Kidney (tissue), 14 donors: ENCODE results near the gene KIF5A. TPM values are rescaled to one million over a fixed set of nuclear protein-coding genes. Genes with fewer than 3 reads are reported as not detected.

Experiments
- DNase-seq, 5 donors: peaks; one replicate each; pipeline ENCODE4 v3.0.0-alpha.2; 2013 to 2020
- FAIRE-seq: peaks from 2 replicates; lab custom pipeline; 2012; peaks lifted over from hg19 to GRCh38; lab: Jason Lieb, UNC
- H3K27ac ChIP-seq, 2 donors: one replicate each; pipeline ENCODE4 v1.7.0; 2013; ENCODE audit warnings: low read depth in 2 of 2, low read length in 2 of 2, inconsistent platforms in 1 of 2
- H3K27me3 ChIP-seq: one replicate; pipeline ENCODE4 v1.7.1; 2013; ENCODE audit warnings: low read length, inconsistent platforms; ENCODE audit not compliant: control insufficient read depth, insufficient read depth
- H3K36me3 ChIP-seq, 3 donors: one replicate each; pipeline versions ENCODE4 v1.7.0 to v1.7.1; 2013; ENCODE audit warnings: low read length in 3 of 3, control low read depth in 1 of 3, inconsistent platforms in 1 of 3; ENCODE audit not compliant: insufficient read depth in 3 of 3, control insufficient read depth in 2 of 3
- H3K4me1 ChIP-seq, 3 donors: one replicate each; pipeline versions ENCODE4 v1.7.0 to v1.7.1; 2013; ENCODE audit warnings: low read length in 3 of 3, inconsistent platforms in 1 of 3, low read depth in 1 of 3; ENCODE audit not compliant: control insufficient read depth in 2 of 3, insufficient read depth in 2 of 3
- H3K4me3 ChIP-seq, 3 donors: one replicate each; pipeline versions ENCODE4 v1.7.0 to v1.8.1; 2013; ENCODE audit warnings: low read length in 3 of 3, control low read depth in 1 of 3, inconsistent platforms in 1 of 3
- H3K9ac ChIP-seq, 3 donors: one replicate each; pipeline versions ENCODE4 v1.7.0 to v1.7.1; 2013; ENCODE audit warnings: low read length in 3 of 3, control low read depth in 1 of 3, inconsistent platforms in 1 of 3
- H3K9me3 ChIP-seq, 3 donors: one replicate each; pipeline versions ENCODE4 v1.7.0 to v1.7.1; 2013; ENCODE audit warnings: low read length in 3 of 3, control low read depth in 1 of 3, inconsistent platforms in 1 of 3; ENCODE audit not compliant: control insufficient read depth in 2 of 3, insufficient read depth in 1 of 3
- CTCF ChIP-seq: IDR thresholded peaks from 3 replicates; pipeline ENCODE4 v1.5.1; 2012; ENCODE audit warnings: mild to moderate bottlenecking, moderate library complexity, borderline replicate concordance; ENCODE audit not compliant: insufficient read depth; ENCODE audit errors: extremely low read depth
- intact Hi-C: fragments of 100-400 bp; cut with DNase I; formaldehyde crosslinking; loops from one replicate; pipeline ENCODE4 v1.11.1; 2022
- polyA plus RNA-seq: library from polyadenylated mRNA; stranded (reverse); fragments of 350-450 nt; fragmentation: Illumina TruSeq; extraction: RNeasy Lipid Tissue Mini Kit (QIAGEN cat#74804); gene quantifications from one replicate; pipeline ENCODE4 v1.2.3, GENCODE V29; 2014; ENCODE audit warnings: low read depth, low replicate concordance; ENCODE audit not compliant: insufficient read depth
- total RNA-seq: library from RNA; stranded (reverse); fragmentation: NEBNext Ultra II Directional; extraction: Animal tissue kit (Norgen Biotek cat#: 25700); gene quantifications from one replicate; pipeline ENCODE4 v1.2.1, GENCODE V29; 2021
- donor health status: control.
- donor health status: control.
- donor health status: control.
- donor health status: control.
- donor health status: control.
- donor health status: DM: yes; HTN: yes; CAD: no.
- donor health status: Normal renal cell carcinoma (clear cell type).

KIF5A gene
- total and polyA plus RNA-seq, 2 donors from 2014 or later, result 0.69 to 1.3 TPM

GRCh38 chr12:57611108-57611826 is 61.4 kb downstream of the KIF5A start, which contains the start of gene ARHGEF25:
TSS of gene ARHGEF25 (plus strand) at chr12:57611435. CDS start at chr12:57611895, 460 bp downstream.
- H3K9ac ChIP-seq, result peak within 1 kb of the TSS in 2 of 3 donors; percentile 17 to 58
- H3K27ac ChIP-seq, result peak within 1 kb of the TSS; percentile 63 to 84
- no peaks in the 10 kb centered on the region for H3K36me3 ChIP-seq
- intact Hi-C loops, result no loop called here
- TF ChIP-seq CTCF, result no peak
- no peaks in the 10 kb centered on the region for H3K27me3 ChIP-seq
- peak; percentile 76 to 94 (median 88) for DNase-seq
- FAIRE-seq, result no peak
- peak within 1 kb of the TSS; percentile 34 to 54 (median 53) for H3K4me3 ChIP-seq
- peaks cover 0 to 2% (median 0%) of the 10 kb centered on the region in 3 donors for H3K4me1 ChIP-seq
- no peaks in the 10 kb centered on the region for H3K9me3 ChIP-seq

GRCh38 chr12:57611827-57612710 is 62.2 kb downstream of the KIF5A start:
- Histone ChIP-seq H3K9ac (no peak overlapping the region), H3K4me1 (peaks cover 0 to 2% (median 0%) of the 10 kb centered on the region in 3 donors), H3K27me3 (no peaks in the 10 kb centered on the region), H3K9me3 (no peaks in the 10 kb centered on the region), H3K27ac (no peak overlapping the region), H3K36me3 (no peaks in the 10 kb centered on the region), H3K4me3 (peak overlapping the region in 2 of 3 donors; percentile 4 to 54)
- FAIRE-seq (no peak), DNase-seq (peak in 1 of 5 donors; percentile 56)
- no peak for TF ChIP-seq CTCF
- intact Hi-C loops, result no loop called here

- no peaks in the 10 kb centered on the region for H3K36me3 ChIP-seq
- H3K9ac ChIP-seq, result no peak overlapping the region
- peaks cover 0 to 2% (median 0%) of the 10 kb centered on the region in 3 donors for H3K4me1 ChIP-seq
- no peaks in the 10 kb centered on the region for H3K9me3 ChIP-seq
- DNase-seq (peak in 1 of 5 donors; percentile 46), FAIRE-seq (no peak)
- no peaks in the 10 kb centered on the region for H3K27me3 ChIP-seq
- no peak overlapping the region for H3K27ac ChIP-seq
- no peak overlapping the region for H3K4me3 ChIP-seq
- no peak for TF ChIP-seq CTCF
- intact Hi-C loops, result no loop called here
These were observed 63.0 kb downstream of the KIF5A start for GRCh38 chr12:57612711-57613426.
